RWPE2 (cell line): ENCODE measurements around the gene BIRC7.

ENCODE experiments used
- ATAC-seq: fragments of 200-7000 bp; cut with Tn5 transposase; 3 replicates; pipeline ENCODE4 v1.9.1; 2021; ENCODE audit warnings: low read depth
- DNase-seq: peaks from one replicate; pipeline ENCODE4 v3.0.0-alpha.2; 2020; ENCODE audit warnings: low spot score
- H3K27ac ChIP-seq: fragments of 450-650 bp; 2 replicates; pipeline ENCODE4 v1.5.1; 2017; ENCODE audit warnings: mild to moderate bottlenecking; ENCODE audit not compliant: poor library complexity, severe bottlenecking
- H3K27me3 ChIP-seq: fragments of 250-450 bp; sonication (Bioruptor Pico); 2 replicates; pipeline ENCODE4 v1.5.1; 2021; ENCODE audit warnings: mild to moderate bottlenecking, moderate library complexity; ENCODE audit not compliant: insufficient read depth, poor library complexity, severe bottlenecking
- H3K36me3 ChIP-seq: fragments of 250-450 bp; sonication (Bioruptor Pico); 2 replicates; pipeline ENCODE4 v1.5.1; 2020; ENCODE audit warnings: low read depth, mild to moderate bottlenecking, moderate library complexity
- H3K4me1 ChIP-seq: fragments of 250-450 bp; sonication (Bioruptor Pico); 2 replicates; pipeline ENCODE4 v1.5.1; 2021; ENCODE audit warnings: mild to moderate bottlenecking, moderate library complexity; ENCODE audit not compliant: insufficient read depth, poor library complexity, severe bottlenecking
- H3K4me3 ChIP-seq: fragments of 250-450 bp; sonication (Bioruptor Pico); 2 replicates; pipeline ENCODE4 v1.5.1; 2021; ENCODE audit warnings: mild to moderate bottlenecking, moderate library complexity; ENCODE audit not compliant: severe bottlenecking
- H3K9me3 ChIP-seq: fragments of 250-450 bp; sonication (Bioruptor Pico); 2 replicates; pipeline ENCODE4 v1.5.1; 2021; ENCODE audit warnings: mild to moderate bottlenecking, moderate library complexity; ENCODE audit not compliant: severe bottlenecking
- TF ChIP-seq, protein P1 (sequence below): fragments of 450-650 bp; IDR thresholded peaks from one replicate; pipeline ENCODE4 v1.5.1; 2017; ENCODE audit warnings: mild to moderate bottlenecking, moderate library complexity; ENCODE audit not compliant: poor library complexity, severe bottlenecking

The BIRC7 gene

DNA sequence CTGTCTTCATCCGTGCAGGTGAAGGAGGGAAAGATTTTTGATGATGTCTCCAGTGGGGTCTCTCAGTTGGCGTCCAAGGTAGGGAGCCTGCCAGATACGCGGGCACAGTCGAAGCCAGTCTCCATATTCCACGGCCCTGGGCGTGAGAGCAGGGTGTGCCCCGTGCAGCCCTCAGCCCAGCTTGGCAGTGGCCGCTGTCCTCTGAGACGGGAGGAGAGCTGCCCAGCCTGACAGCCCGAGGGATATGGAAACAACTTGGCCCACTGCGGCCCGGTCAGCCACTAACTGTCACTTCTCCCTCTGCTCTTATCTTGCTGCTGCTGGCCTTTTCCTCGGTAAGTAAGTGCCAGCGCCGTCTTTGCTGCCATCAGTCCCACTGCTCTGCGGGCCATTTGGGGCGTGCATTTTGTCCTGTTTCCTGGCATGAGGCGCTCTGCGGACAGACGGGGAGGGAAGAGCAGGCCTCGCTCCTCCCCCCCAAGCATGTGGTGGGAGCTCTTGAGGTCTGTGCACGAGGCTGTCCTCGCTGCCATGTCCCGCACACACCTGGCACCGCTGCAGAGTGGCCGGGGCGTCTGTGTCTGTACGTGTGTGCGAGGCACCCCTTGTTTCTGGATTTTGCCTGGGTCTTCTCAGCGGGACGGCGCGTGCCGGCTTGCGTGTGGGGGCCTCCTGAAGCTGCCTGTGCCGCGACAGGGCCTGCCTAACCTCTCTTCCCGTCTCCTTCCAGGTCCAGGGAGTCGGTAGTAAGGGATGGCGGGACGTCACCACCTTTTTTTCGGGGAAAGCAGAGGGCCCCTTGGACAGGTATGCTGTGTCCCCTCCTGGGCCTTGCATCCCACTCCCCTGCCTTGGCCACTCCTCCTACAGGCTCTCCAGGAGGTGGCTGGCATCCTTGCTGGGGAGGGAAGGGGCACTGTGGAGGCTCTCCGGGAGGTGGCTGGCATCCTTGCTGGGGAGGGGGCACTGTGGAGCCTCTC, 50.2 kb downstream of the BIRC7 start:
- Histone ChIP-seq H3K4me3 (no peak overlapping the region), H3K9me3 (no peaks in the 10 kb centered on the region), H3K36me3 (peaks cover 68% of the 10 kb centered on the region), H3K4me1 (no peaks in the 10 kb centered on the region), H3K27ac (no peak overlapping the region), H3K27me3 (no peaks in the 10 kb centered on the region)
- DNase-seq, result peak; percentile 82
- ATAC-seq, result no peak
- TF ChIP-seq, protein P1, sequence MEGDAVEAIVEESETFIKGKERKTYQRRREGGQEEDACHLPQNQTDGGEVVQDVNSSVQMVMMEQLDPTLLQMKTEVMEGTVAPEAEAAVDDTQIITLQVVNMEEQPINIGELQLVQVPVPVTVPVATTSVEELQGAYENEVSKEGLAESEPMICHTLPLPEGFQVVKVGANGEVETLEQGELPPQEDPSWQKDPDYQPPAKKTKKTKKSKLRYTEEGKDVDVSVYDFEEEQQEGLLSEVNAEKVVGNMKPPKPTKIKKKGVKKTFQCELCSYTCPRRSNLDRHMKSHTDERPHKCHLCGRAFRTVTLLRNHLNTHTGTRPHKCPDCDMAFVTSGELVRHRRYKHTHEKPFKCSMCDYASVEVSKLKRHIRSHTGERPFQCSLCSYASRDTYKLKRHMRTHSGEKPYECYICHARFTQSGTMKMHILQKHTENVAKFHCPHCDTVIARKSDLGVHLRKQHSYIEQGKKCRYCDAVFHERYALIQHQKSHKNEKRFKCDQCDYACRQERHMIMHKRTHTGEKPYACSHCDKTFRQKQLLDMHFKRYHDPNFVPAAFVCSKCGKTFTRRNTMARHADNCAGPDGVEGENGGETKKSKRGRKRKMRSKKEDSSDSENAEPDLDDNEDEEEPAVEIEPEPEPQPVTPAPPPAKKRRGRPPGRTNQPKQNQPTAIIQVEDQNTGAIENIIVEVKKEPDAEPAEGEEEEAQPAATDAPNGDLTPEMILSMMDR, result no peak

DNA sequence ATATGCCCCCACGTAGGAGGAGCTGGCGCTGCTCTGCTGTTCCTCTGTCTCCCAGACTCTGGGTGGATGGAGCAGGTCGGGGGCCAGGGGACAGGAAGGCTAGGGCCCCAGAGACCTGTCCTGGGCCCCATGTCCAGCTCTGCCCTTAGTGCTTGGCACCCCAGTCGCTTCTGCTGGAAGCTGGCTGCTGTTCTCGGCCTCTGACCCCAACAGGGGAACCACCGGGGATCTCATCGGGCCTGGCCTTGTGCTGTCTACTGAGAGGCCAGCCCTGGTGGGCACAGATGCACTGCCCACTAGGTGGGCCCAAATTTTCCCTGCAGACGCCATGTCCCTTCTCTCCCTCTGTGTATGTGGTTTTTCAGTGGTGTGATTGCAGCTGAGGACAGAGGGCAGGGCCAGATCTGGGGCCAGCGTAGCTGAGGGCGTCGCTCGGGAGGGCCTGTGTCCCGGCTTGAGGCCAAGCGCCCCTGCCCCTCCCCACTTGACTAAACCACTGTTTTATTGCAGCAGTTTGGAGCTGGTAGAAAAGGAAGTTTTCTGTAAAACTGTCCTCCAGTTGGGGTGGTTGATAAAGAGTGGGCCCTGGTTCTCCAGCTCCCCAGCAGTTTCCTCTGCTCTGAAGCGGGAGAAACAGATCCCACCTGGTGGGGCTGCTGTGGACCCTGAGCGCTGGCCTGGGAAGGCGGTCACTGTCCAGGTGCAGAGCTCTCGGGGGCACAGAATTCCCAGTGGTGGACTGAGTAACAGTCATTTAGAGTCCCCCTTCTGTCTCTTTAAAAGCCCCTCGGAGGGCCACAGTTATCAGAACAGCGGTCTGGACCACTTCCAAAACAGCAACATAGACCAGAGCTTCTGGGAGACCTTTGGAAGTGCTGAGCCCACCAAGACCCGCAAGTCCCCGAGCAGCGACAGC, 51.3 kb downstream of the BIRC7 start:
- Histone ChIP-seq H3K27me3 (no peaks in the 10 kb centered on the region), H3K4me3 (no peak overlapping the region), H3K4me1 (no peaks in the 10 kb centered on the region), H3K36me3 (peaks cover 59% of the 10 kb centered on the region), H3K9me3 (no peaks in the 10 kb centered on the region), H3K27ac (no peak overlapping the region)
- ATAC-seq (no peak), DNase-seq (peak; percentile 81)
- TF ChIP-seq, protein P1, result no peak

DNA sequence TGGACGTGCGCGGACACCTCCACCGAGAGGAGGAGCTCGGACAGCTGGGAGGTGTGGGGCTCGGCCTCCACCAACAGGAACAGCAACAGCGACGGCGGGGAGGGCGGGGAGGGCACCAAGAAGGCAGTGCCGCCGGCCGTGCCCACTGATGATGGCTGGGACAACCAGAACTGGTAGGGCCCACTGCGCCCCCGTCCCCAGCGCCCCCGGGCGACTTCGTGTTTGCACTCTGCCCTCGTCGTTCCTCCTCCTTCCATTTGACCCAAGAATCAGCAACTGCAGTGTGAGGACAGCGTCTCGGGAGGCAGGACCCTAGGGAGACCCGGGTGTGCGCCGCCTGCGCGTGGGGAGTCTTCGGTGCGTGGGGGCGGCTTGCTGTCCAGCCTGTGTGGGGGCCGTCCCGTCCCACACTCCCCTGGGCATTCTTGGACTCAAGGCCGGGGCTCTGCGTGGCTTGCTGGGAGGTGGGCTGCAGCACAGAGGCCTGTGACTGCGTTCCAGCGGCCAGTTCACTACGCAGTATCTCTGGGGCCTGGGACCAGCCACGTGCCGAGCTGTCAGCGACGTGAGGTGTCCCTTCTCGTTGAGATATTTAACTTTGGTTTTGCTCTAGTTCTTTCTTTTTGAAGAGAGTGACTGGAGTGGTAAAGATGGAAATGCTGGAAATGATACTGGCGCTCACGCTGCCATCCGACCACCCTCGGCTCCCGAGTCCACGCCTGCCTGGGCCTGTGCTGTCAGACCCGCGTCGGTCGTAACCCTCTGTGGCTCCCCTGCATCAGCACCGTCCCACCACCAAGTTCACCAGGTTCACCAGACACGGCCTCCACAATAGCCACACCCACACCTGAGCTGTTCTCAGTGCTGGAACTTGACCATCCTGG, 52.2 kb downstream of the BIRC7 start:
- TF ChIP-seq, protein P1, result no peak
- no peaks in the 10 kb centered on the region for H3K4me1 ChIP-seq
- no peaks in the 10 kb centered on the region for H3K9me3 ChIP-seq

DNA sequence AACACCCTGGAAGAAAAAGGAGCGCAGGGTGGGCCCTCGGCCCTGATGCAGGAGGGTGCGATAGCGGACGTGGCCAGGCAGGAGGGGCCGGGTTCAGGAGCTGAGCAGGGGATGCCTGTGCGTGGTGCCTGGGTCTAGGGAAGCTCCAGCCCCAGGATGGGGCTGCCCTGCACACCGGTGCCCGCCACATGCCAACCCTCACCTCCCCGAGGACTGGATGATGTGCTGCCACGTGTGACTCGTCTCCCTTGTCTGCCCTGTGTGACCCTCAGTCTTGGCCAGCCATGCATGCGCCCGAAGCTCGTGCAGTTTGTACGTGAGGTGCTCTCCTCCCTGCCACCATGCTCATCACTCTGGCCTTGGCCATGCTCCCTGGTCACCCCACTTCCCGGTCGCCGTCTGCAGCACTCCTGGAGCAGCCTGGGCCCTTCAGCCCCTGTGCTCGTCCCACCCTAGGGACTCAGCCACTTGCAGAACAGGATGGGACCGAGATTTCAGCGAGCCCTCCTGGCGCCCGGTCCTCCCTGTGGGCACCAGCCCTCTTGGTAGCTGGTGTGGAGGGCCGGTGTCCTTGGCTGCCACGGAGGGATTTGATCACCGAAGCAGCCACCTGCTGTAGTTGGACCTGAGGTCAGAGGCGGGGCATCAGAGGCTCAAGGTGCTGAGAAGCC, 53.0 kb downstream of the BIRC7 start:
- ATAC-seq, result no peak
- peak; percentile 88 for DNase-seq
- H3K36me3 ChIP-seq, result peaks cover 43% of the 10 kb centered on the region
- H3K27ac ChIP-seq, result no peak overlapping the region
- H3K4me3 ChIP-seq, result no peak overlapping the region
- TF ChIP-seq, protein P1, result no peak
- no peaks in the 10 kb centered on the region for H3K9me3 ChIP-seq
- H3K27me3 ChIP-seq, result no peaks in the 10 kb centered on the region
- no peaks in the 10 kb centered on the region for H3K4me1 ChIP-seq

More for the DNA sequence above, 52.2 kb downstream of the BIRC7 start:
- Histone ChIP-seq H3K4me3 (no peak overlapping the region), H3K36me3 (peaks cover 50% of the 10 kb centered on the region), H3K27ac (no peak overlapping the region), H3K27me3 (no peaks in the 10 kb centered on the region)
- no peak for ATAC-seq
- DNase-seq, result peak; percentile 90
